ENCODE measurements around the gene COPG2.

DNA sequence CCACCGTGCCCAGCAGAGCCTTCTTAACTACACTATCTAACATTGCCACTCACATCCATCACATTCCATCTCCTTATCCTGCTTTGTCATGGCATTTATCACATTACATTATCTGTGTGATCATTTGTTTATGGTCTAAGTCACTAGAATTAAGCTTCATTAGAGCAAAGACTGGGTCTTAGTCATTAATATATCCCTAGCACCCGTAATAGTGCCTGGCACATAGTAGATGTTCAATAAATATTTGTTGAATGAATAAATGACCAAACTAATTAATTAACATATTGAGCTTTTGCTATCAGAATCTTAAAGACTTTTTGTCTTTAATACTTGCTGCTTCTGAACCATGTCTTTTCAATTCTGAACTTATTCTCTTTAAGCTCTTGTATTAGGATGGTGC, 5.9 kb upstream of the COPG2 start:
- TF ChIP-seq, protein P1, sequence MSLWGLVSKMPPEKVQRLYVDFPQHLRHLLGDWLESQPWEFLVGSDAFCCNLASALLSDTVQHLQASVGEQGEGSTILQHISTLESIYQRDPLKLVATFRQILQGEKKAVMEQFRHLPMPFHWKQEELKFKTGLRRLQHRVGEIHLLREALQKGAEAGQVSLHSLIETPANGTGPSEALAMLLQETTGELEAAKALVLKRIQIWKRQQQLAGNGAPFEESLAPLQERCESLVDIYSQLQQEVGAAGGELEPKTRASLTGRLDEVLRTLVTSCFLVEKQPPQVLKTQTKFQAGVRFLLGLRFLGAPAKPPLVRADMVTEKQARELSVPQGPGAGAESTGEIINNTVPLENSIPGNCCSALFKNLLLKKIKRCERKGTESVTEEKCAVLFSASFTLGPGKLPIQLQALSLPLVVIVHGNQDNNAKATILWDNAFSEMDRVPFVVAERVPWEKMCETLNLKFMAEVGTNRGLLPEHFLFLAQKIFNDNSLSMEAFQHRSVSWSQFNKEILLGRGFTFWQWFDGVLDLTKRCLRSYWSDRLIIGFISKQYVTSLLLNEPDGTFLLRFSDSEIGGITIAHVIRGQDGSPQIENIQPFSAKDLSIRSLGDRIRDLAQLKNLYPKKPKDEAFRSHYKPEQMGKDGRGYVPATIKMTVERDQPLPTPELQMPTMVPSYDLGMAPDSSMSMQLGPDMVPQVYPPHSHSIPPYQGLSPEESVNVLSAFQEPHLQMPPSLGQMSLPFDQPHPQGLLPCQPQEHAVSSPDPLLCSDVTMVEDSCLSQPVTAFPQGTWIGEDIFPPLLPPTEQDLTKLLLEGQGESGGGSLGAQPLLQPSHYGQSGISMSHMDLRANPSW (CRISPR knock-in tag; IDR thresholded peaks at IDR 0.05; ENCODE audit: borderline replicate concordance): no peak
- TF ChIP-seq ATF7 (IDR thresholded peaks at IDR 0.05) (no peak), ATF7 (CRISPR knock-in tag; IDR thresholded peaks at IDR 0.05) (no peak), SPEN (CRISPR knock-in tag; IDR thresholded peaks at IDR 0.05; ENCODE audit: low read depth) (no peak), MED13 (CRISPR knock-in tag; IDR thresholded peaks at IDR 0.05) (no peak), MXD4 (CRISPR knock-in tag; IDR thresholded peaks at IDR 0.05) (no peak), CAMTA2 (CRISPR knock-in tag; IDR thresholded peaks at IDR 0.05; ENCODE audit: borderline replicate concordance) (no peak), ZNF326 (CRISPR knock-in tag; IDR thresholded peaks at IDR 0.05; ENCODE audit: borderline replicate concordance) (no peak), NFE2L2 (IDR thresholded peaks at IDR 0.05; ENCODE audit: low read length) (no peak), FOSL2 (CRISPR knock-in tag; IDR thresholded peaks at IDR 0.05) (no peak)
- TF ChIP-seq, protein P2, sequence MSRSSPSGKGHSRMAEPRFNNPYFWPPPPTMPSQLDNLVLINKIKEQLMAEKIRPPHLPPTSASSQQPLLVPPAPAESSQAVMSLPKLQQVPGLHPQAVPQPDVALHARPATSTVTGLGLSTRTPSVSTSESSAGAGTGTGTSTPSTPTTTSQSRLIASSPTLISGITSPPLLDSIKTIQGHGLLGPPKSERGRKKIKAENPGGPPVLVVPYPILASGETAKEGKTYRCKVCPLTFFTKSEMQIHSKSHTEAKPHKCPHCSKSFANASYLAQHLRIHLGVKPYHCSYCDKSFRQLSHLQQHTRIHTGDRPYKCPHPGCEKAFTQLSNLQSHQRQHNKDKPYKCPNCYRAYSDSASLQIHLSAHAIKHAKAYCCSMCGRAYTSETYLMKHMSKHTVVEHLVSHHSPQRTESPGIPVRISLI (CRISPR knock-in tag; IDR thresholded peaks at IDR 0.05; ENCODE audit: borderline replicate concordance): no peak
